SU-DHL-6 (cell line): ENCODE data around the gene SEMA5A.

ENCODE experiments used
- EZH2phosphoT487 ChIP-seq: fragments of 200-600 bp; sonication (generic), shearing (Covaris generic); conservative IDR thresholded peaks from 2 replicates; pipeline ENCODE4 v1.6.1; 2018; ENCODE audit warnings: mild to moderate bottlenecking, antibody characterized with exemption, low read length, moderate library complexity, mixed read lengths
- TF ChIP-seq, protein P1 (sequence below): fragments of 200-600 bp; sonication (generic); IDR thresholded peaks from one replicate; pipeline ENCODE4 v1.5.1; 2017; ENCODE audit warnings: antibody characterized with exemption, mild to moderate bottlenecking, low read length, moderate library complexity; ENCODE audit not compliant: insufficient read depth, poor library complexity, severe bottlenecking

DNA sequence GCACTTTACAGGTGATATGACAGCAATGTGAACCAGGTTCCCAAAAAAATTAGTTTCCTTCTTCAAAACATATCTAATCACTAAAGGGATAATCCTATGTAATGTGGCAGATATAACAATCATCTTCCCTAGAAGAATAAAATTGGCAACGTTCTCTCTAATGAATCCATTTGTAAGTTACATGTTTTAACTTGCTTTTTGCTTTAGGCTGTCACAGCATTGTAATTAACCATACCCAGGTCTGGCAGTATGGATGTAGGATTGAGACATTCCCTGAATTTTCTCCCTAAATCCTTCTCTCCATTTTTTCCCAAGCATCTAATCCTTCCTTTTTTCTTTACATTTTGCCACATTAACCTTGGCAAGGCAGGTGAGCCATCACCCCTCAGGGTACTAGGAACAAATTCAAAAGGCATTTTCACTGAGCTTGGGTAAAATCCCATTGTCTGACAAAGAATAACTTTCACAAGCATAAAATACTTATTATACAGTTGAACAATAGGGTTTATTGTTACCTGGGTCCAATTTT lies 548.3 kb downstream of the SEMA5A start:
- TF ChIP-seq, protein P1, sequence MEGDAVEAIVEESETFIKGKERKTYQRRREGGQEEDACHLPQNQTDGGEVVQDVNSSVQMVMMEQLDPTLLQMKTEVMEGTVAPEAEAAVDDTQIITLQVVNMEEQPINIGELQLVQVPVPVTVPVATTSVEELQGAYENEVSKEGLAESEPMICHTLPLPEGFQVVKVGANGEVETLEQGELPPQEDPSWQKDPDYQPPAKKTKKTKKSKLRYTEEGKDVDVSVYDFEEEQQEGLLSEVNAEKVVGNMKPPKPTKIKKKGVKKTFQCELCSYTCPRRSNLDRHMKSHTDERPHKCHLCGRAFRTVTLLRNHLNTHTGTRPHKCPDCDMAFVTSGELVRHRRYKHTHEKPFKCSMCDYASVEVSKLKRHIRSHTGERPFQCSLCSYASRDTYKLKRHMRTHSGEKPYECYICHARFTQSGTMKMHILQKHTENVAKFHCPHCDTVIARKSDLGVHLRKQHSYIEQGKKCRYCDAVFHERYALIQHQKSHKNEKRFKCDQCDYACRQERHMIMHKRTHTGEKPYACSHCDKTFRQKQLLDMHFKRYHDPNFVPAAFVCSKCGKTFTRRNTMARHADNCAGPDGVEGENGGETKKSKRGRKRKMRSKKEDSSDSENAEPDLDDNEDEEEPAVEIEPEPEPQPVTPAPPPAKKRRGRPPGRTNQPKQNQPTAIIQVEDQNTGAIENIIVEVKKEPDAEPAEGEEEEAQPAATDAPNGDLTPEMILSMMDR: no peak
- TF ChIP-seq EZH2phosphoT487: no peak
